H1 (cell line): ENCODE data around the gene HSPBAP1. TPM values are rescaled to one million over a fixed set of nuclear protein-coding genes. Genes with fewer than 3 reads are reported as not detected.
"Not testable (repeated sequence)": the region's sequence is repeated elsewhere in the genome, so short reads cannot be mapped to it uniquely, and the experiment has no call there.

Experiments
- CTCF ChIA-PET: fragments of 300-600 bp; sonication (Branson Sonifier 250); formaldehyde crosslinking; loops from one replicate; lab custom pipeline; 2021; ENCODE audit not compliant: partially characterized antibody; lab: Charles Lee
- POLR2A ChIA-PET: fragments of 300-600 bp; sonication (Branson Sonifier 250); formaldehyde crosslinking; loops from one replicate; lab custom pipeline; 2021; ENCODE audit warnings: inconsistent platforms; ENCODE audit not compliant: partially characterized antibody; lab: Charles Lee
- DNase-seq, 2 experiments: peaks; one replicate each; pipeline versions ENCODE4 v3.0.0 to v3.0.0-alpha.2; 2010 to 2022; ENCODE audit warnings: low spot score in 2 of 2, low read depth in 1 of 2, mixed read lengths in 1 of 2
- FAIRE-seq: peaks from 2 replicates; lab custom pipeline; 2011; peaks lifted over from hg19 to GRCh38; lab: Jason Lieb, UNC
- H2AFZ ChIP-seq: 2 replicates; pipeline ENCODE4 v1.8.1; 2012; ENCODE audit warnings: low read length, inconsistent platforms
- H2AK5ac ChIP-seq: 2 replicates; pipeline ENCODE4 v1.6.1; 2013; ENCODE audit warnings: low read depth, low read length
- H2BK120ac ChIP-seq: replicated peaks from 2 replicates; pipeline ENCODE3; 2013; ENCODE audit warnings: low read depth, low read length, inconsistent platforms
- H2BK12ac ChIP-seq: 2 replicates; pipeline ENCODE4 v1.6.1; 2013; ENCODE audit warnings: low read depth, low read length
- H2BK15ac ChIP-seq: 2 replicates; pipeline ENCODE4 v1.6.1; 2013; ENCODE audit warnings: low read length
- H2BK20ac ChIP-seq: 2 replicates; pipeline ENCODE4 v1.6.1; 2013; ENCODE audit warnings: low read length
- H2BK5ac ChIP-seq: 2 replicates; pipeline ENCODE4 v1.6.1; 2013; ENCODE audit warnings: low read depth, low read length
- H3K14ac ChIP-seq: 2 replicates; pipeline ENCODE4 v1.6.1; 2013; ENCODE audit warnings: inconsistent platforms; ENCODE audit not compliant: insufficient read length
- H3K18ac ChIP-seq: 2 replicates; pipeline ENCODE4 v1.6.1; 2013; ENCODE audit warnings: low read length; ENCODE audit errors: extremely low read depth
- H3K23ac ChIP-seq: 2 replicates; pipeline ENCODE4 v1.6.1; 2013; ENCODE audit warnings: inconsistent platforms; ENCODE audit not compliant: insufficient read length
- H3K23me2 ChIP-seq: 2 replicates; pipeline ENCODE4 v1.6.1; 2013; ENCODE audit warnings: low read depth, low read length
- H3K27ac ChIP-seq: 2 replicates; pipeline ENCODE4 v1.6.1; 2011; ENCODE audit warnings: low read depth, low read length, inconsistent platforms
- H3K27me3 ChIP-seq, 4 experiments: replicated peaks in 1 of 4; 1 replicate in 1 of 4; 2 replicates in 3 of 4; pipeline versions ENCODE4 v1.6.1 to v1.8.1; 2011 to 2013; ENCODE audit warnings: low read length in 3 of 4, mild to moderate bottlenecking in 3 of 4, inconsistent platforms in 2 of 4, mixed read lengths in 2 of 4, moderate library complexity in 1 of 4; ENCODE audit not compliant: control insufficient read depth in 3 of 4, insufficient read depth in 3 of 4; ENCODE audit errors: extremely low read depth in 1 of 4
- H3K36me3 ChIP-seq, 4 experiments: 2 replicates each; pipeline versions ENCODE4 v1.6.1 to v1.8.1; 2011 to 2013; ENCODE audit warnings: mild to moderate bottlenecking in 4 of 4, low read length in 3 of 4, moderate library complexity in 2 of 4, control low read depth in 1 of 4, inconsistent platforms in 1 of 4; ENCODE audit not compliant: insufficient read depth in 4 of 4, control insufficient read depth in 2 of 4
- H3K4ac ChIP-seq: replicated peaks from 2 replicates; pipeline ENCODE3; 2013; ENCODE audit warnings: low read length, low read depth, mixed read lengths, inconsistent platforms; ENCODE audit not compliant: insufficient read length
- H3K4me1 ChIP-seq, 4 experiments: replicated peaks in 1 of 4; 1 replicate in 1 of 4; 2 replicates in 3 of 4; pipeline versions ENCODE4 v1.6.1 to v1.8.1; 2011 to 2013; ENCODE audit warnings: low read length in 3 of 4, inconsistent platforms in 2 of 4, mixed read lengths in 1 of 4; ENCODE audit not compliant: insufficient read depth in 4 of 4, control insufficient read depth in 3 of 4
- H3K4me2 ChIP-seq, 2 experiments: 2 replicates each; pipeline versions ENCODE4 v1.6.1 to v1.8.1; 2011 to 2013; ENCODE audit warnings: low read depth in 2 of 2, low read length in 2 of 2, control low read depth in 1 of 2, inconsistent platforms in 1 of 2, mild to moderate bottlenecking in 1 of 2; ENCODE audit not compliant: insufficient read depth in 1 of 2
- H3K4me3 ChIP-seq, 4 experiments: fragments of 200-600, 300-600 bp in 1 of 4; sonication (generic), shearing (Covaris generic), sonication (Bioruptor Twin) in 1 of 4; 2 replicates each; pipeline versions ENCODE4 v1.5.1 to v1.8.1; 2011 to 2016; ENCODE audit warnings: low read length in 4 of 4, low read depth in 3 of 4, control low read depth in 2 of 4, inconsistent platforms in 2 of 4, mild to moderate bottlenecking in 2 of 4, mixed read lengths in 1 of 4, moderate library complexity in 1 of 4; ENCODE audit not compliant: insufficient read depth in 2 of 4; ENCODE audit errors: extremely low read depth in 1 of 4
- H3K56ac ChIP-seq: replicated peaks from 2 replicates; pipeline ENCODE3; 2013; ENCODE audit warnings: low read depth, mild to moderate bottlenecking, mixed read lengths, low read length, inconsistent platforms; ENCODE audit not compliant: insufficient read length
- H3K79me1 ChIP-seq: 2 replicates; pipeline ENCODE4 v1.6.1; 2013; ENCODE audit warnings: low read depth, low read length, control low read depth
- H3K79me2 ChIP-seq, 2 experiments: 2 replicates each; pipeline versions ENCODE4 v1.6.1 to v1.8.1; 2012 to 2013; ENCODE audit warnings: low read length in 2 of 2, mild to moderate bottlenecking in 2 of 2, inconsistent platforms in 1 of 2; ENCODE audit not compliant: insufficient read depth in 2 of 2, control insufficient read depth in 1 of 2
- H3K9ac ChIP-seq, 4 experiments: replicated peaks in 1 of 4; 1 replicate in 1 of 4; 2 replicates in 3 of 4; pipeline versions ENCODE4 v1.6.1 to v1.8.1; 2011 to 2013; ENCODE audit warnings: low read depth in 3 of 4, low read length in 3 of 4, control low read depth in 2 of 4, mild to moderate bottlenecking in 2 of 4, moderate library complexity in 2 of 4, inconsistent platforms in 1 of 4; ENCODE audit errors: extremely low read depth in 1 of 4
- H3K9me3 ChIP-seq, 2 experiments: 2 replicates each; pipeline versions ENCODE4 v1.6.1 to v1.8.1; 2012 to 2013; ENCODE audit warnings: mild to moderate bottlenecking in 2 of 2, moderate library complexity in 2 of 2, control low read depth in 1 of 2, inconsistent platforms in 1 of 2, low read depth in 1 of 2, low read length in 1 of 2, mixed read lengths in 1 of 2; ENCODE audit not compliant: insufficient read depth in 2 of 2
- H4K20me1 ChIP-seq, 2 experiments: replicated peaks in 1 of 2; 2 replicates each; pipeline versions ENCODE3 to v1.8.1; 2011 to 2013; ENCODE audit warnings: inconsistent platforms in 2 of 2, low read length in 2 of 2, mild to moderate bottlenecking in 1 of 2; ENCODE audit not compliant: insufficient read depth in 2 of 2, control insufficient read depth in 1 of 2
- H4K5ac ChIP-seq: 2 replicates; pipeline ENCODE4 v1.6.1; 2013; ENCODE audit warnings: low read length, low read depth, mixed read lengths, inconsistent platforms; ENCODE audit not compliant: insufficient read length
- H4K8ac ChIP-seq: 2 replicates; pipeline ENCODE4 v1.8.0; 2013; ENCODE audit warnings: mild to moderate bottlenecking, moderate library complexity, low read length, inconsistent platforms; ENCODE audit not compliant: insufficient read depth; ENCODE audit errors: extremely low read depth
- H4K91ac ChIP-seq: replicated peaks from 2 replicates; pipeline ENCODE3; 2013; ENCODE audit warnings: low read length, mixed read lengths, inconsistent platforms; ENCODE audit not compliant: insufficient read length
- WGBS, 2 experiments: shearing (Covaris generic) in 1 of 2; methylation state at CpG; one replicate each; pipeline versions ENCODE4 v1.1.6 to v1.1.7; 2013 to 2015; ENCODE audit warnings: low lambda C conversion rate in 2 of 2, mixed read lengths in 2 of 2, inconsistent platforms in 1 of 2, low coverage in 1 of 2, missing lambda C conversion rate in 1 of 2; ENCODE audit not compliant: insufficient replicate concordance in 2 of 2, insufficient coverage in 1 of 2, insufficient read length in 1 of 2; ENCODE audit errors: extremely low coverage in 1 of 2, missing lambda C conversion rate in 1 of 2; 5-methylcytosine and 5-hydroxymethylcytosine counted together
- polyA plus RNA-seq, 7 experiments: library from polyadenylated mRNA; depleted of rRNA in 3 of 7; stranded (reverse) in 5 of 7; unstranded in 2 of 7; fragments of >200 nt in 5 of 7; fragments of 200-250 nt in 2 of 7; gene quantifications; 1 replicate in 5 of 7; 2 replicates in 1 of 7; 4 replicates in 1 of 7; pipeline versions ENCODE4 v1.2.1 to v1.2.3, GENCODE V29; 2011 to 2013; ENCODE audit warnings: missing spikeins in 2 of 7, mixed read lengths in 2 of 7
- total RNA-seq: library from RNA; stranded (reverse); fragmentation: NEBNext Ultra II Directional; extraction: Animal tissue kit (Norgen Biotek cat#: 25700); gene quantifications from 2 replicates; pipeline ENCODE4 v1.2.1, GENCODE V29; 2021

The HSPBAP1 gene
- total and polyA plus RNA-seq, 2 of the 8 experiments (the other 6 are each of a cell fraction or from before 2014, with no cell fraction given) = 7.5 to 8.3 TPM

DNA sequence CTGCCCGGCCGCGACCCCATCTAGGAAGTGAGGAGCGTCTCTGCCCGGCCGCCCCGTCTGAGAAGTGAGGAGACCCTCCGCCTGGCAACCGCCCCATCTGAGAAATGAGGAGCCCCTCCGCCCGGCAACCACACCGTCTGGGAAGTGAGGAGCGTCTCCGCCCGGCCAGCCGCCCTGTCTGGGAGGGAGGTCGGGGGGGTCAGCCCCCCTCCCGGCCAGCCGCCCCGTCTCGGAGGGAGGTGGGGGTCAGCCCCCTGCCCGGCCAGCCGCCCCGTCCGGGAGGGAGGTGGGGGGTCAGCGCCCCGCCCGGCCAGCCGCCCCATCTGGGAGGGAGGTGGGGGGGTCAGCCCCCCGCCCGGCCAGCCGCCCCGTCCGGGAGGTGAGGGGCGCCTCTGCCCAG lies 46.3 kb downstream of the HSPBAP1 start:
- H3K27me3 ChIP-seq, H3K79me2 ChIP-seq, H2BK20ac ChIP-seq, H3K4me3 ChIP-seq, H4K5ac ChIP-seq, H2AK5ac ChIP-seq, H3K23ac ChIP-seq, H3K23me2 ChIP-seq, H2BK15ac ChIP-seq, POLR2A ChIA-PET, H3K9ac ChIP-seq, H4K8ac ChIP-seq, H4K20me1 ChIP-seq, H3K4me2 ChIP-seq, H3K18ac ChIP-seq, CTCF ChIA-PET, H4K91ac ChIP-seq, H3K56ac ChIP-seq, H3K14ac ChIP-seq, H3K79me1 ChIP-seq, DNase-seq, H3K4me1 ChIP-seq, H2BK12ac ChIP-seq, H3K4ac ChIP-seq, H3K27ac ChIP-seq, H2AFZ ChIP-seq, H2BK120ac ChIP-seq, H2BK5ac ChIP-seq, FAIRE-seq: not testable (repeated sequence)
- H3K36me3 ChIP-seq = peaks cover 0 to 14% (median 2%) of the 10 kb centered on the region in 4 experiments; a peak in 3 of 8 replicates
- no CpG with 5 or more reads among the region's 35 CpGs for WGBS, 2 experiments
- peaks cover 0 to 15% of the 10 kb centered on the region in 2 experiments; a peak in 1 of 4 replicates for H3K9me3 ChIP-seq
